ENCODE measurements around the gene BCAR1. TPM values are rescaled to one million over a fixed set of nuclear protein-coding genes. Genes with fewer than 3 reads are reported as not detected.
"Not testable (repeated sequence)": the region's sequence is repeated elsewhere in the genome, so short reads cannot be mapped to it uniquely, and the experiment has no call there.

The BCAR1 gene
- total RNA-seq, 3 donors from 2014 or later = 100 to 134 (median 116) TPM

GRCh38 chr16:75287708-75288107, 36.3 kb upstream of the BCAR1 start:
- Histone ChIP-seq H3K4me3 (no peak overlapping the region), H3K9me3 (no peaks in the 10 kb centered on the region), H3K36me3 (ENCODE audit: low read depth) (no peaks in the 10 kb centered on the region), H3K4me1 (ENCODE audit: low read depth) (peaks cover 4% of the 10 kb centered on the region)
- ATAC-seq = peak; percentile 85
- no peak for TF ChIP-seq CTCF (IDR thresholded peaks at IDR 0.05)
- intact Hi-C loops (cut with DNase I, micrococcal nuclease) = no loop called here
- peak in 2 of 3 donors; percentile 41 to 49 for DNase-seq

DNA sequence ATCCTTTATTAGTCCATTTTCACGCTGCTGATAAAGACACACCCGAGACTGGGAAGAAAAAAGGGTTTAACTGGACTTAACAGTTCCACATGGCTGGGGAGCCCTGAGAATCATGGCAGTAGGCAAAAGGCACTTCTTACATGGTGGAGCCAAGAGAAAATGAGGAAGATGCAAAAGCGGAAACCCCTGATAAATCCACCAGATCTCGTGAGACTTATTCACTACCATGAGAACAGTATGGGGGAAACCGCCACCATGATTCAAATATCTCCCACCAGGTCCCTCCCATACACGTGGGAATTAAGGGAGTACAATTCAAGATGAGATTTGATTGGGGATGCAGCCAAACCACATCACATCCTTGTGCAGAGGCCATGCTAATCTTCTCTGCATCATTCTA, 35.0 kb upstream of the BCAR1 start:
- no peak for TF ChIP-seq CTCF (IDR thresholded peaks at IDR 0.05)
- intact Hi-C loops (cut with DNase I, micrococcal nuclease) = no loop called here
- Histone ChIP-seq H3K36me3 (ENCODE audit: low read depth) (no peaks in the 10 kb centered on the region), H3K4me3 (no peak overlapping the region), H3K4me1 (ENCODE audit: low read depth) (peaks cover 4% of the 10 kb centered on the region), H3K9me3 (no peaks in the 10 kb centered on the region)
- DNase-seq (no peak), ATAC-seq (no peak)

DNA sequence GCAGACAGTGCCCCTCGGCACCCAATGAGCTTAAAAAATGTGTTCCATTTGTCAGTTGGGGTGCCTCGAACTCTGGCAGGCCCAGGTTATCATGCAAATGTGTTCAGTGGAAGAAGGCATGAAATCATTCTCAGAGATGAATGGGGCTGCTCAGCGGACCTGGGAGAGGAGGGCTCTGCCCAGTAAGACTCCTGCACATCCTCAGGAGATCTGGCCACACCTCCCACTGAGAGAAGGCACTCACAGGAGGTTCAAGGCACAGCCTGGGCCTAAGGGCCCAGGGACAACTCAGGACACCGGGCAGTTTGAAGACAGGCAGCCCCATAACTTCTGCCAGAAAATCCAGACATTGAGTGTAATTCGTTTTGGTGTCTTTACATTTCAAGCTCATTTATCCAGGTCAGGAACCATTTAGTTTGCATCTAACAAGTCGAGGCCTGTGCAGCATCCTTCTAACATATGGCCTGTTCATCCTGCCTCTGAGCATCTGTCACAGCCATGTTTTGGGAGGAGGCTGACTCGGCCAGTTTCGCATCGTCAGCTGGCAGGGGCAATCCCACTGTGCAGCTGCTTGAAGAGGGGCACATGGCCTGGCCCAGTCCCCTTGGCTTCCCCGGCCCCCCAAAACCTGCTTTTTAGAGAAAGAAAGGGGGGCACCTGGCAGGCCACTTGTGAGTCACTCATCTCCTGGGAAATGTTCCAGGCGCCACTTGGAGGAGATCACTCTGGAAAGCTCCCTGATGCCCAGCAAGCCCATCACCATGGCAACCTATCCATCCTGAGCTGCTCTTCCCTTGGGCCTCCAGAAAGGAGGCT, 31.2 kb upstream of the BCAR1 start:
- DNase-seq = no peak
- intact Hi-C loops (cut with DNase I, micrococcal nuclease) = no loop called here
- no peak for ATAC-seq
- no peak overlapping the region for H3K4me3 ChIP-seq
- TF ChIP-seq CTCF (IDR thresholded peaks at IDR 0.05) = no peak
- no peaks in the 10 kb centered on the region for H3K9me3 ChIP-seq
- H3K36me3 ChIP-seq (ENCODE audit: low read depth) = no peaks in the 10 kb centered on the region
- peaks cover 2% of the 10 kb centered on the region for H3K4me1 ChIP-seq (ENCODE audit: low read depth)

- intact Hi-C loops (cut with DNase I, micrococcal nuclease) = no loop called here
- Histone ChIP-seq H3K36me3 (ENCODE audit: low read depth) (no peaks in the 10 kb centered on the region), H3K9me3 (no peaks in the 10 kb centered on the region), H3K4me1 (ENCODE audit: low read depth) (no peaks in the 10 kb centered on the region), H3K4me3 (no peak overlapping the region)
- TF ChIP-seq CTCF (IDR thresholded peaks at IDR 0.05) = no peak
- DNase-seq (no peak), ATAC-seq (no peak)
Observed at GRCh38 chr16:75281826-75282225, 30.4 kb upstream of the BCAR1 start.

DNA sequence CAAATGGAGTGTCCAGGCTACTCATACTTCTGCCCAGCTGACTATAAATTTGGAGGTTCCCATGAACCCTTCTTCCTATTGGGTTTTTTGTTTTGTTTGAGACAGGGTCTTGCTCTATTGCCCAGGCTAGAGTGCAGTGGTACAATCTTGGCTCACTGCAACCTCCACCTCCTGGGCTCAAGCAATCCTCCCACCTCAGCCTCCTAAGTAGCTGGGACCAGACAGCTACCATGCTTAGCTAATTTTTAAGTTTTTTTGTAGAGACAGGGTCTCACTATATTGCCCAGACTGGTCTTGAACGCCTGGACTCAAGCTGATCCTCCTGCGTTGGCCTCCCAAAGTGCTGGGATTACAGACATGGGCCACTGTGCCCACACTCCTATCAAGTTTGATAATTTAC, 29.6 kb upstream of the BCAR1 start:
- H3K4me1 ChIP-seq (ENCODE audit: low read depth); H3K4me3 ChIP-seq; intact Hi-C loops (cut with DNase I, micrococcal nuclease); H3K9me3 ChIP-seq; DNase-seq; H3K36me3 ChIP-seq (ENCODE audit: low read depth); ATAC-seq: not testable (repeated sequence)

- ATAC-seq (no peak), DNase-seq (no peak)
- no peaks in the 10 kb centered on the region for H3K36me3 ChIP-seq (ENCODE audit: low read depth)
- no peak for TF ChIP-seq CTCF (IDR thresholded peaks at IDR 0.05)
- no peaks in the 10 kb centered on the region for H3K9me3 ChIP-seq
- no peaks in the 10 kb centered on the region for H3K4me1 ChIP-seq (ENCODE audit: low read depth)
- no peak overlapping the region for H3K4me3 ChIP-seq
- intact Hi-C loops (cut with DNase I, micrococcal nuclease) = no loop called here
Observed at GRCh38 chr16:75280331-75280804, 28.9 kb upstream of the BCAR1 start.
